ENCODE results near the gene SPOCK2.

DNA sequence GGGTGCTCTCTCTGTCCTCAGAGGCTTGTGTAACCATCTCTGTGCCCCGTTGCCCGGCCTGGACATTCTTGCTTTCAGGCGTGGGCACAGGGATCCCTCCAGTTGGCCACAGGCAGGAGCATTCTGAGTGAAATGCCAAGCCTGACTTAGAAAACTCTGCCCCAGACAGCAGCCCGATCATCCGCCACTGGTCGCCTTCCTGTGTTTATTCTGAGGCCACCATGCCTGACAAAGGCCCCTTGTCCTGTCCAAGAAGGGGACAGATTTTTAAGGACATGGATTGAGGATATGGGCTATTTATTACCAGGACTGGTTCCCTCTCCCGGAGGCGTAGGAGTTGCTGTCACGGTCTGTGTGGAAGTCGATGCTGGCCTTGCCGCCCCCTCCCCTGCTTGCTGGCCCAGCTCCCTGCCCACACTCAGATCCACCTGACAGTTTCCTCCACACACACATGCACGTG is 54.3 kb downstream of the SPOCK2 start:
- TF ChIP-seq, protein P1, sequence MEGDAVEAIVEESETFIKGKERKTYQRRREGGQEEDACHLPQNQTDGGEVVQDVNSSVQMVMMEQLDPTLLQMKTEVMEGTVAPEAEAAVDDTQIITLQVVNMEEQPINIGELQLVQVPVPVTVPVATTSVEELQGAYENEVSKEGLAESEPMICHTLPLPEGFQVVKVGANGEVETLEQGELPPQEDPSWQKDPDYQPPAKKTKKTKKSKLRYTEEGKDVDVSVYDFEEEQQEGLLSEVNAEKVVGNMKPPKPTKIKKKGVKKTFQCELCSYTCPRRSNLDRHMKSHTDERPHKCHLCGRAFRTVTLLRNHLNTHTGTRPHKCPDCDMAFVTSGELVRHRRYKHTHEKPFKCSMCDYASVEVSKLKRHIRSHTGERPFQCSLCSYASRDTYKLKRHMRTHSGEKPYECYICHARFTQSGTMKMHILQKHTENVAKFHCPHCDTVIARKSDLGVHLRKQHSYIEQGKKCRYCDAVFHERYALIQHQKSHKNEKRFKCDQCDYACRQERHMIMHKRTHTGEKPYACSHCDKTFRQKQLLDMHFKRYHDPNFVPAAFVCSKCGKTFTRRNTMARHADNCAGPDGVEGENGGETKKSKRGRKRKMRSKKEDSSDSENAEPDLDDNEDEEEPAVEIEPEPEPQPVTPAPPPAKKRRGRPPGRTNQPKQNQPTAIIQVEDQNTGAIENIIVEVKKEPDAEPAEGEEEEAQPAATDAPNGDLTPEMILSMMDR (IDR thresholded peaks at IDR 0.05) = no peak
- TF ChIP-seq POLR2A (IDR thresholded peaks at IDR 0.05) (no peak), POLR2AphosphoS5 (IDR thresholded peaks at IDR 0.05) (no peak)
